ENCODE measurements around the gene IRAK2.

- TF ChIP-seq, protein P1, sequence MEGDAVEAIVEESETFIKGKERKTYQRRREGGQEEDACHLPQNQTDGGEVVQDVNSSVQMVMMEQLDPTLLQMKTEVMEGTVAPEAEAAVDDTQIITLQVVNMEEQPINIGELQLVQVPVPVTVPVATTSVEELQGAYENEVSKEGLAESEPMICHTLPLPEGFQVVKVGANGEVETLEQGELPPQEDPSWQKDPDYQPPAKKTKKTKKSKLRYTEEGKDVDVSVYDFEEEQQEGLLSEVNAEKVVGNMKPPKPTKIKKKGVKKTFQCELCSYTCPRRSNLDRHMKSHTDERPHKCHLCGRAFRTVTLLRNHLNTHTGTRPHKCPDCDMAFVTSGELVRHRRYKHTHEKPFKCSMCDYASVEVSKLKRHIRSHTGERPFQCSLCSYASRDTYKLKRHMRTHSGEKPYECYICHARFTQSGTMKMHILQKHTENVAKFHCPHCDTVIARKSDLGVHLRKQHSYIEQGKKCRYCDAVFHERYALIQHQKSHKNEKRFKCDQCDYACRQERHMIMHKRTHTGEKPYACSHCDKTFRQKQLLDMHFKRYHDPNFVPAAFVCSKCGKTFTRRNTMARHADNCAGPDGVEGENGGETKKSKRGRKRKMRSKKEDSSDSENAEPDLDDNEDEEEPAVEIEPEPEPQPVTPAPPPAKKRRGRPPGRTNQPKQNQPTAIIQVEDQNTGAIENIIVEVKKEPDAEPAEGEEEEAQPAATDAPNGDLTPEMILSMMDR (conservative IDR thresholded peaks at IDR 0.05; ENCODE audit: low read length), result no peak
- TF ChIP-seq EZH2phosphoT487 (IDR thresholded peaks at IDR 0.05; ENCODE audit: borderline replicate concordance, low read depth, low read length), result no peak
Measured at GRCh38 chr3:10177737-10178136, 13.0 kb downstream of the IRAK2 start.

Measured in OCI-LY7 (cell line).